Tibial nerve (tissue), 4 donors: ENCODE measurements around the gene TP53INP2. TPM values are rescaled to one million over a fixed set of nuclear protein-coding genes. Genes with fewer than 3 reads are reported as not detected.
"Not testable (repeated sequence)": the region's sequence is repeated elsewhere in the genome, so short reads cannot be mapped to it uniquely, and the experiment has no call there.

Experiments
- DNase-seq, 2 donors: peaks; one replicate each; pipeline ENCODE4 v3.0.0-alpha.2; 2019; ENCODE audit warnings: low spot score in 2 of 2
- H3K27ac ChIP-seq, 4 donors: fragments of 200-600 bp; sonication (generic) in 3 of 4; one replicate each; pipeline ENCODE4 v1.5.1; 2017 to 2019; ENCODE audit warnings: mild to moderate bottlenecking in 1 of 4
- H3K27me3 ChIP-seq, 2 donors: fragments of 200-600 bp; sonication (generic) in 1 of 2; one replicate each; pipeline versions ENCODE4 v1.5.1 to v1.6.0; 2017 to 2019
- H3K36me3 ChIP-seq, 3 donors: fragments of 200-600 bp; sonication (generic); one replicate each; pipeline ENCODE4 v1.5.1; 2018 to 2019
- H3K4me1 ChIP-seq, 4 donors: fragments of 200-600 bp; sonication (generic) in 3 of 4; one replicate each; pipeline ENCODE4 v1.5.1; 2017 to 2019
- H3K4me3 ChIP-seq, 4 donors: fragments of 200-600 bp; sonication (generic) in 3 of 4; one replicate each; pipeline ENCODE4 v1.5.1; 2017 to 2019; ENCODE audit warnings: mild to moderate bottlenecking in 1 of 4, moderate library complexity in 1 of 4
- H3K9me3 ChIP-seq, 4 donors: fragments of 200-600 bp; sonication (generic) in 3 of 4; one replicate each; pipeline ENCODE4 v1.5.1; 2017 to 2019
- CTCF ChIP-seq, 5 experiments: fragments of 200-600 bp in 3 of 5; fragments of 450-650 bp in 2 of 5; sonication (generic) in 3 of 5; IDR thresholded peaks; one replicate each; pipeline ENCODE4 v1.5.1; 2016 to 2019; ENCODE audit warnings: antibody characterized with exemption in 5 of 5, mild to moderate bottlenecking in 3 of 5, moderate library complexity in 2 of 5
- EP300 ChIP-seq, 2 donors: sonication (generic); formaldehyde crosslinking; IDR thresholded peaks; one replicate each; pipeline ENCODE4 v1.6.1; 2017; ENCODE audit warnings: antibody characterized with exemption in 2 of 2, mild to moderate bottlenecking in 1 of 2
- POLR2A ChIP-seq, 2 donors: fragments of 450-650 bp; IDR thresholded peaks; one replicate each; pipeline ENCODE4 v1.6.1; 2017; ENCODE audit warnings: antibody characterized with exemption in 2 of 2, mild to moderate bottlenecking in 2 of 2, moderate library complexity in 2 of 2
- WGBS, 2 donors: methylation state at CpG; one replicate each; pipeline ENCODE4 v1.1.5; 2018; 5-methylcytosine and 5-hydroxymethylcytosine counted together
- total RNA-seq, 4 donors: library from RNA; depleted of rRNA; stranded (reverse); fragments of >200 nt; gene quantifications; one replicate each; pipeline ENCODE4 v1.1.0, GENCODE V29; 2016

TP53INP2 gene
- total RNA-seq, 4 donors from 2014 or later: 11.9 to 19.5 (median 18.1) TPM

GRCh38 chr20:34717230-34718095 is 13.3 kb downstream of the TP53INP2 start:
- no peak for DNase-seq
- H3K9me3 ChIP-seq: no peaks in the 10 kb centered on the region
- H3K36me3 ChIP-seq: peaks cover 0 to 56% (median 0%) of the 10 kb centered on the region in 3 donors
- TF ChIP-seq POLR2A (IDR thresholded peaks at IDR 0.05) (no peak), EP300 (IDR thresholded peaks at IDR 0.05) (no peak), CTCF (IDR thresholded peaks at IDR 0.05) (no peak)
- H3K4me1 ChIP-seq: no peaks in the 10 kb centered on the region
- no peak overlapping the region for H3K27ac ChIP-seq
- WGBS, 2 donors: 67 to 73% methylated on average over 9 of the region's 9 CpGs
- no peaks in the 10 kb centered on the region for H3K27me3 ChIP-seq
- H3K4me3 ChIP-seq: no peak overlapping the region

- not testable (repeated sequence) for H3K4me1 ChIP-seq, H3K27ac ChIP-seq, H3K27me3 ChIP-seq, DNase-seq, H3K4me3 ChIP-seq, H3K9me3 ChIP-seq
- 92 to 95% methylated on average over 13 of the region's 13 CpGs for WGBS, 2 donors
- peaks cover 0 to 58% (median 0%) of the 10 kb centered on the region in 3 donors for H3K36me3 ChIP-seq
Measured at GRCh38 chr20:34719242-34720017, 15.3 kb downstream of the TP53INP2 start.

GRCh38 chr20:34720266-34720665 is 16.1 kb downstream of the TP53INP2 start:
- Histone ChIP-seq H3K4me1 (no peaks in the 10 kb centered on the region), H3K36me3 (peaks cover 0 to 58% (median 0%) of the 10 kb centered on the region in 3 donors), H3K4me3 (no peak overlapping the region), H3K9me3 (no peaks in the 10 kb centered on the region), H3K27me3 (no peaks in the 10 kb centered on the region), H3K27ac (no peak overlapping the region)
- no peak for DNase-seq
- 58 to 60% methylated on average over 2 of the region's 2 CpGs for WGBS, 2 donors
- no peak for TF ChIP-seq CTCF (IDR thresholded peaks at IDR 0.05)
- no peak for TF ChIP-seq EP300 (IDR thresholded peaks at IDR 0.05)
- no peak for TF ChIP-seq POLR2A (IDR thresholded peaks at IDR 0.05)

- H3K4me3 ChIP-seq, DNase-seq, H3K27me3 ChIP-seq, H3K4me1 ChIP-seq, H3K27ac ChIP-seq, H3K9me3 ChIP-seq: not testable (repeated sequence)
- 92% methylated on average over 3 of the region's 3 CpGs for WGBS, 2 donors
- H3K36me3 ChIP-seq: peaks cover 0 to 68% (median 3%) of the 10 kb centered on the region in 3 donors
Measured at GRCh38 chr20:34722560-34722959, 18.4 kb downstream of the TP53INP2 start.

GRCh38 chr20:34724172-34724571 is 20.0 kb downstream of the TP53INP2 start:
- no peaks in the 10 kb centered on the region for H3K9me3 ChIP-seq
- 73 to 92% methylated on average over 3 of the region's 3 CpGs for WGBS, 2 donors
- no peaks in the 10 kb centered on the region for H3K4me1 ChIP-seq
- H3K27me3 ChIP-seq: no peaks in the 10 kb centered on the region
- no peak overlapping the region for H3K4me3 ChIP-seq
- TF ChIP-seq CTCF (IDR thresholded peaks at IDR 0.05): no peak
- no peak for TF ChIP-seq EP300 (IDR thresholded peaks at IDR 0.05)
- no peak for TF ChIP-seq POLR2A (IDR thresholded peaks at IDR 0.05)
- peaks cover 0 to 75% (median 3%) of the 10 kb centered on the region in 3 donors for H3K36me3 ChIP-seq
- no peak for DNase-seq
- no peak overlapping the region for H3K27ac ChIP-seq

GRCh38 chr20:34729416-34729815 is 25.3 kb downstream of the TP53INP2 start:
- Histone ChIP-seq H3K4me1 (no peaks in the 10 kb centered on the region), H3K36me3 (peaks cover 0 to 88% (median 3%) of the 10 kb centered on the region in 3 donors), H3K27ac (no peak overlapping the region), H3K27me3 (no peaks in the 10 kb centered on the region), H3K9me3 (no peaks in the 10 kb centered on the region), H3K4me3 (no peak overlapping the region)
- no peak for DNase-seq
- WGBS, 2 donors: 88 to 98% methylated on average over 2 of the region's 2 CpGs
- TF ChIP-seq CTCF (IDR thresholded peaks at IDR 0.05) (no peak), EP300 (IDR thresholded peaks at IDR 0.05) (no peak), POLR2A (IDR thresholded peaks at IDR 0.05) (no peak)
